DND-41 (cell line): ENCODE measurements around the gene TMEM178B.

Source experiments
- EZH2 ChIP-seq: IDR thresholded peaks from 3 replicates; pipeline ENCODE4 v1.6.1; 2012; ENCODE audit warnings: borderline replicate concordance, low read depth, mild to moderate bottlenecking, moderate library complexity, low read length, inconsistent platforms; ENCODE audit not compliant: severe bottlenecking
- TF ChIP-seq, protein P1 (sequence below): IDR thresholded peaks from 2 replicates; pipeline ENCODE4 v1.5.1; 2012; ENCODE audit warnings: borderline replicate concordance, low read length, moderate library complexity, mild to moderate bottlenecking; ENCODE audit not compliant: poor library complexity, severe bottlenecking; ENCODE audit errors: extremely low read depth

GRCh38 chr7:141178486-141179135 is 104.7 kb downstream of the TMEM178B start:
- TF ChIP-seq, protein P1, sequence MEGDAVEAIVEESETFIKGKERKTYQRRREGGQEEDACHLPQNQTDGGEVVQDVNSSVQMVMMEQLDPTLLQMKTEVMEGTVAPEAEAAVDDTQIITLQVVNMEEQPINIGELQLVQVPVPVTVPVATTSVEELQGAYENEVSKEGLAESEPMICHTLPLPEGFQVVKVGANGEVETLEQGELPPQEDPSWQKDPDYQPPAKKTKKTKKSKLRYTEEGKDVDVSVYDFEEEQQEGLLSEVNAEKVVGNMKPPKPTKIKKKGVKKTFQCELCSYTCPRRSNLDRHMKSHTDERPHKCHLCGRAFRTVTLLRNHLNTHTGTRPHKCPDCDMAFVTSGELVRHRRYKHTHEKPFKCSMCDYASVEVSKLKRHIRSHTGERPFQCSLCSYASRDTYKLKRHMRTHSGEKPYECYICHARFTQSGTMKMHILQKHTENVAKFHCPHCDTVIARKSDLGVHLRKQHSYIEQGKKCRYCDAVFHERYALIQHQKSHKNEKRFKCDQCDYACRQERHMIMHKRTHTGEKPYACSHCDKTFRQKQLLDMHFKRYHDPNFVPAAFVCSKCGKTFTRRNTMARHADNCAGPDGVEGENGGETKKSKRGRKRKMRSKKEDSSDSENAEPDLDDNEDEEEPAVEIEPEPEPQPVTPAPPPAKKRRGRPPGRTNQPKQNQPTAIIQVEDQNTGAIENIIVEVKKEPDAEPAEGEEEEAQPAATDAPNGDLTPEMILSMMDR: no peak
- TF ChIP-seq EZH2: no peak
